ENCODE results near the gene REELD1.

REELD1 gene

GRCh38 chr4:146214238-146214637 lies at the start of gene REELD1:
Gene REELD1 (plus strand): TSS chr4:146214538. CDS start chr4:146216953, 2,415 bp downstream.
- H3K4me3 ChIP-seq (ENCODE audit: low read depth, low read length) = no peak within 1 kb of the TSS
- no peak for DNase-seq (ENCODE audit: low read depth)

- no peak overlapping the region for H3K4me3 ChIP-seq (ENCODE audit: low read depth, low read length)
- no peak for DNase-seq (ENCODE audit: low read depth)
Measured at GRCh38 chr4:146165221-146165620, 49.1 kb upstream of the REELD1 start.

GRCh38 chr4:146165840-146166239 lies 48.5 kb upstream of the REELD1 start:
- no peak overlapping the region for H3K4me3 ChIP-seq (ENCODE audit: low read depth, low read length)
- DNase-seq (ENCODE audit: low read depth) = no peak

- H3K4me3 ChIP-seq (ENCODE audit: low read depth, low read length) = no peak overlapping the region
- no peak for DNase-seq (ENCODE audit: low read depth)
Measured at GRCh38 chr4:146170149-146170548, 44.2 kb upstream of the REELD1 start.

GRCh38 chr4:146175541-146176453 lies 38.5 kb upstream of the REELD1 start, which contains the start of gene LSM6:
Gene LSM6 (plus strand): TSS chr4:146175718. CDS start chr4:146182922, 7,204 bp downstream.
- peak; percentile 48 for DNase-seq (ENCODE audit: low read depth)
- H3K4me3 ChIP-seq (ENCODE audit: low read depth, low read length) = peak within 1 kb of the TSS; percentile 83

GRCh38 chr4:146176891-146177290 lies 37.4 kb upstream of the REELD1 start:
- H3K4me3 ChIP-seq (ENCODE audit: low read depth, low read length) = no peak overlapping the region
- DNase-seq (ENCODE audit: low read depth) = no peak

GRCh38 chr4:146178126-146178525 lies 36.2 kb upstream of the REELD1 start:
- no peak for DNase-seq (ENCODE audit: low read depth)

GRCh38 chr4:146179784-146180370 lies 34.5 kb upstream of the REELD1 start:
- no peak for DNase-seq (ENCODE audit: low read depth)
- H3K4me3 ChIP-seq (ENCODE audit: low read depth, low read length) = no peak overlapping the region

More at GRCh38 chr4:146178126-146178525, 36.2 kb upstream of the REELD1 start:
- H3K4me3 ChIP-seq (ENCODE audit: low read depth, low read length) = no peak overlapping the region

- no peak for DNase-seq (ENCODE audit: low read depth)
Measured at GRCh38 chr4:146182443-146182842, 31.9 kb upstream of the REELD1 start.

GRCh38 chr4:146183209-146183608 lies 31.1 kb upstream of the REELD1 start:
- H3K4me3 ChIP-seq (ENCODE audit: low read depth, low read length) = no peak overlapping the region
- no peak for DNase-seq (ENCODE audit: low read depth)

More at GRCh38 chr4:146182443-146182842, 31.9 kb upstream of the REELD1 start:
- no peak overlapping the region for H3K4me3 ChIP-seq (ENCODE audit: low read depth, low read length)

- H3K4me3 ChIP-seq (ENCODE audit: low read depth, low read length) = no peak overlapping the region
- DNase-seq (ENCODE audit: low read depth) = no peak
Measured at GRCh38 chr4:146186041-146186440, 28.3 kb upstream of the REELD1 start.

GRCh38 chr4:146186596-146186995 lies 27.7 kb upstream of the REELD1 start:
- H3K4me3 ChIP-seq (ENCODE audit: low read depth, low read length) = no peak overlapping the region
- no peak for DNase-seq (ENCODE audit: low read depth)

GRCh38 chr4:146190456-146190855 lies 23.9 kb upstream of the REELD1 start:
- H3K4me3 ChIP-seq (ENCODE audit: low read depth, low read length) = no peak overlapping the region
- no peak for DNase-seq (ENCODE audit: low read depth)

- H3K4me3 ChIP-seq (ENCODE audit: low read depth, low read length) = no peak overlapping the region
- no peak for DNase-seq (ENCODE audit: low read depth)
Measured at GRCh38 chr4:146191766-146192458, 22.4 kb upstream of the REELD1 start.

GRCh38 chr4:146193628-146194027 lies 20.7 kb upstream of the REELD1 start:
- DNase-seq (ENCODE audit: low read depth) = no peak
- H3K4me3 ChIP-seq (ENCODE audit: low read depth, low read length) = no peak overlapping the region

- DNase-seq (ENCODE audit: low read depth) = no peak
- H3K4me3 ChIP-seq (ENCODE audit: low read depth, low read length) = no peak overlapping the region
Measured at GRCh38 chr4:146194212-146194611, 20.1 kb upstream of the REELD1 start.

GRCh38 chr4:146202665-146203064 lies 11.7 kb upstream of the REELD1 start:
- DNase-seq (ENCODE audit: low read depth) = no peak
- no peak overlapping the region for H3K4me3 ChIP-seq (ENCODE audit: low read depth, low read length)

GRCh38 chr4:146207410-146207809 lies 6.9 kb upstream of the REELD1 start:
- no peak overlapping the region for H3K4me3 ChIP-seq (ENCODE audit: low read depth, low read length)
- no peak for DNase-seq (ENCODE audit: low read depth)

GRCh38 chr4:146210890-146211289 lies 3.4 kb upstream of the REELD1 start:
- no peak for DNase-seq (ENCODE audit: low read depth)
- H3K4me3 ChIP-seq (ENCODE audit: low read depth, low read length) = no peak overlapping the region

- no peak overlapping the region for H3K4me3 ChIP-seq (ENCODE audit: low read depth, low read length)
- DNase-seq (ENCODE audit: low read depth) = no peak
Measured at GRCh38 chr4:146211440-146211839, 2.9 kb upstream of the REELD1 start.
